Measurements from ENCODE around the gene ZFPM1. TPM values are rescaled to one million over a fixed set of nuclear protein-coding genes. Genes with fewer than 3 reads are reported as not detected.

Gene ZFPM1
- total and polyA plus RNA-seq, 2 of the 8 experiments (the other 6 are each of a cell fraction or from before 2014, with no cell fraction given): 0.74 to 4.8 TPM

GRCh38 chr16:88553739-88554138 lies 100.7 kb downstream of the ZFPM1 start:
- DNase-seq (ENCODE audit: low read depth in 1 of 2, low spot score in 2 of 2) (no peak), FAIRE-seq (no peak)
- Histone ChIP-seq H2AK5ac (ENCODE audit: low read depth, low read length) (no peak overlapping the region), H2BK5ac (ENCODE audit: low read depth, low read length) (no peak overlapping the region), H4K91ac (replicated peaks; ENCODE audit: insufficient read length, low read length) (no peak overlapping the region), H3K36me3 (ENCODE audit: control insufficient read depth in 2 of 4, insufficient read depth in 4 of 4, low read length in 3 of 4) (no peaks in the 10 kb centered on the region), H3K4me1 (replicated peaks in 1 of 4; ENCODE audit: control insufficient read depth in 3 of 4, insufficient read depth in 4 of 4, low read length in 3 of 4) (peaks cover 0 to 5% (median 0%) of the 10 kb centered on the region in 4 experiments; a peak in 1 of 7 replicates), H4K20me1 (replicated peaks in 1 of 2; ENCODE audit: control insufficient read depth in 1 of 2, insufficient read depth in 2 of 2, low read length in 2 of 2) (peaks cover 0 to 1% of the 10 kb centered on the region in 2 experiments), H2AFZ (ENCODE audit: low read length) (no peak overlapping the region), H3K23ac (ENCODE audit: insufficient read length) (no peak overlapping the region), H3K27ac (ENCODE audit: low read depth, low read length) (no peak overlapping the region), H2BK15ac (ENCODE audit: low read length) (no peak overlapping the region), H3K23me2 (ENCODE audit: low read depth, low read length) (no peaks in the 10 kb centered on the region), H2BK12ac (ENCODE audit: low read depth, low read length) (no peak overlapping the region), H3K4ac (replicated peaks; ENCODE audit: insufficient read length, low read depth, low read length) (no peak overlapping the region), H4K5ac (ENCODE audit: insufficient read length, low read depth, low read length) (no peak overlapping the region), H3K9ac (replicated peaks in 1 of 4; ENCODE audit: extremely low read depth in 1 of 4, low read depth in 3 of 4, low read length in 3 of 4) (no peak overlapping the region), H3K79me1 (ENCODE audit: low read depth, low read length) (no peaks in the 10 kb centered on the region), H3K27me3 (replicated peaks in 1 of 4; ENCODE audit: control insufficient read depth in 3 of 4, extremely low read depth in 1 of 4, insufficient read depth in 3 of 4, low read length in 3 of 4) (peaks cover 0 to 9% (median 4%) of the 10 kb centered on the region in 4 experiments; a peak in 6 of 7 replicates), H3K4me2 (ENCODE audit: insufficient read depth in 1 of 2, low read depth in 2 of 2, low read length in 2 of 2) (no peak overlapping the region), H3K9me3 (ENCODE audit: insufficient read depth in 2 of 2, low read depth in 1 of 2, low read length in 1 of 2) (no peaks in the 10 kb centered on the region), H2BK120ac (replicated peaks; ENCODE audit: low read depth, low read length) (no peak overlapping the region), H3K56ac (replicated peaks; ENCODE audit: insufficient read length, low read depth, low read length) (no peak overlapping the region), H3K14ac (ENCODE audit: insufficient read length) (no peak overlapping the region), H2BK20ac (ENCODE audit: low read length) (no peak overlapping the region), H4K8ac (ENCODE audit: extremely low read depth, insufficient read depth, low read length) (no peak overlapping the region), H3K79me2 (ENCODE audit: control insufficient read depth in 1 of 2, insufficient read depth in 2 of 2, low read length in 2 of 2) (no peaks in the 10 kb centered on the region), H3K18ac (ENCODE audit: extremely low read depth, low read length) (no peak overlapping the region), H3K4me3 (ENCODE audit: extremely low read depth in 1 of 4, insufficient read depth in 2 of 4, low read depth in 3 of 4, low read length in 4 of 4) (no peak overlapping the region)
- WGBS, 2 experiments (ENCODE audit: extremely low coverage in 1 of 2, insufficient coverage in 1 of 2, insufficient read length in 1 of 2, insufficient replicate concordance in 2 of 2, low coverage in 1 of 2, low lambda C conversion rate in 2 of 2, missing lambda C conversion rate in 1 of 2): 91% methylated on average over 16 of the region's 16 CpGs; no CpG with 5 or more reads in 1 of the 2 experiments
- ChIA-PET POLR2A (ENCODE audit: partially characterized antibody) (no interaction called here), CTCF (ENCODE audit: partially characterized antibody) (interaction anchor here (1.3 to 1.9 kb wide), 3 partner anchors 8 to 18 kb away, joined by 4 to 11 read pairs (median 4); no protein-coding TSS in a partner anchor)
- TF ChIP-seq KDM5A (IDR thresholded peaks at IDR 0.05; ENCODE audit: low read length) (no peak), CREB1 (IDR thresholded peaks at IDR 0.05) (no peak), SP1 (IDR thresholded peaks at IDR 0.05; ENCODE audit: low read depth, low read length) (no peak), ASH2L (IDR thresholded peaks at IDR 0.05; ENCODE audit: low read length) (no peak), POLR2A (IDR thresholded peaks at IDR 0.05; ENCODE audit: control extremely low read depth in 1 of 2, low read depth in 2 of 2, low read length in 2 of 2) (no peak), JUND (IDR thresholded peaks at IDR 0.05; ENCODE audit: low read length) (no peak)
